ENCODE measurements around the gene C6orf62.

C6orf62 gene

GRCh38 chr6:24763578-24763977, 44.6 kb upstream of the C6orf62 start:
- ATAC-seq: no peak
- TF ChIP-seq TCF4 (CRISPR knock-in tag; IDR thresholded peaks at IDR 0.05; ENCODE audit: borderline replicate concordance) (no peak), ZNF565 (CRISPR knock-in tag; conservative IDR thresholded peaks at IDR 0.05; ENCODE audit: low read depth) (no peak), TSHZ2 (CRISPR knock-in tag; IDR thresholded peaks at IDR 0.05) (no peak), ISL1 (CRISPR knock-in tag; IDR thresholded peaks at IDR 0.05) (no peak), CSRNP3 (CRISPR knock-in tag; IDR thresholded peaks at IDR 0.05) (no peak), GLIS3 (CRISPR knock-in tag; IDR thresholded peaks at IDR 0.05) (no peak), SNAI2 (CRISPR knock-in tag; IDR thresholded peaks at IDR 0.05) (no peak), RARB (CRISPR knock-in tag; IDR thresholded peaks at IDR 0.05) (no peak), CSDC2 (CRISPR knock-in tag; IDR thresholded peaks at IDR 0.05) (no peak), ESRRG (CRISPR knock-in tag; IDR thresholded peaks at IDR 0.05) (no peak), POU6F1 (CRISPR knock-in tag; IDR thresholded peaks at IDR 0.05; ENCODE audit: borderline replicate concordance, low read depth) (no peak), ZNF70 (CRISPR knock-in tag; IDR thresholded peaks at IDR 0.05) (no peak), ZFP30 (CRISPR knock-in tag; IDR thresholded peaks at IDR 0.05) (no peak), CREB5 (CRISPR knock-in tag; IDR thresholded peaks at IDR 0.05; ENCODE audit: low read depth) (no peak), PPARA (CRISPR knock-in tag; IDR thresholded peaks at IDR 0.05; ENCODE audit: borderline replicate concordance) (no peak), PATZ1 (CRISPR knock-in tag; IDR thresholded peaks at IDR 0.05; ENCODE audit: borderline replicate concordance) (no peak), TOX (CRISPR knock-in tag; IDR thresholded peaks at IDR 0.05; ENCODE audit: borderline replicate concordance) (no peak)

GRCh38 chr6:24761851-24762250, 42.9 kb upstream of the C6orf62 start:
- TF ChIP-seq ZNF70 (CRISPR knock-in tag; IDR thresholded peaks at IDR 0.05): no peak
- no peak for TF ChIP-seq CREB5 (CRISPR knock-in tag; IDR thresholded peaks at IDR 0.05; ENCODE audit: low read depth)
- TF ChIP-seq TSHZ2 (CRISPR knock-in tag; IDR thresholded peaks at IDR 0.05): no peak
- no peak for TF ChIP-seq ISL1 (CRISPR knock-in tag; IDR thresholded peaks at IDR 0.05)
- no peak for TF ChIP-seq ESRRG (CRISPR knock-in tag; IDR thresholded peaks at IDR 0.05)
- TF ChIP-seq CSRNP3 (CRISPR knock-in tag; IDR thresholded peaks at IDR 0.05): no peak
- TF ChIP-seq ZC3H10 (CRISPR knock-in tag; IDR thresholded peaks at IDR 0.05): no peak
- no peak for TF ChIP-seq POU6F1 (CRISPR knock-in tag; IDR thresholded peaks at IDR 0.05; ENCODE audit: borderline replicate concordance, low read depth)
- TF ChIP-seq PPARA (CRISPR knock-in tag; IDR thresholded peaks at IDR 0.05; ENCODE audit: borderline replicate concordance): no peak
- TF ChIP-seq ZFP3 (CRISPR knock-in tag; IDR thresholded peaks at IDR 0.05): no peak
- TF ChIP-seq SNAI2 (CRISPR knock-in tag; IDR thresholded peaks at IDR 0.05): no peak
- TF ChIP-seq TCF4 (CRISPR knock-in tag; IDR thresholded peaks at IDR 0.05; ENCODE audit: borderline replicate concordance): no peak
- no peak for TF ChIP-seq BACH2 (CRISPR knock-in tag; IDR thresholded peaks at IDR 0.05; ENCODE audit: borderline replicate concordance)
- no peak for TF ChIP-seq OSR1 (CRISPR knock-in tag; IDR thresholded peaks at IDR 0.05)
- TF ChIP-seq ZFP30 (CRISPR knock-in tag; IDR thresholded peaks at IDR 0.05): no peak
- ATAC-seq: no peak

Measured in SK-N-SH treated with all-trans-retinoic acid at 6 μM for 48 hours (cell line).